SK-N-SH treated with all-trans-retinoic acid at 6 μM for 48 hours (cell line): ENCODE measurements around the gene URB1.

Experiments used
- ATAC-seq: fragments of 200-7000 bp; cut with Tn5 transposase; 3 replicates; pipeline ENCODE4 v1.9.1; 2020; ENCODE audit warnings: mild to moderate bottlenecking, moderate library complexity
- ARNTL ChIP-seq: fragments of 450-650 bp; formaldehyde crosslinking; IDR thresholded peaks from 2 replicates; pipeline ENCODE4 v1.5.0; 2020; ENCODE audit warnings: low read depth, mild to moderate bottlenecking, moderate library complexity, borderline replicate concordance
- BACH2 ChIP-seq: fragments of 250-450 bp; sonication (Bioruptor Pico); IDR thresholded peaks from 2 replicates; pipeline ENCODE4 v1.9.0; 2021; ENCODE audit warnings: mild to moderate bottlenecking, borderline replicate concordance
- CREB5 ChIP-seq: fragments of 250-450 bp; sonication (Bioruptor Pico); IDR thresholded peaks from 2 replicates; pipeline ENCODE4 v1.5.1; 2020; ENCODE audit warnings: low read depth, mild to moderate bottlenecking, moderate library complexity
- CSDC2 ChIP-seq: fragments of 250-450 bp; sonication (Bioruptor Pico); IDR thresholded peaks from 2 replicates; pipeline ENCODE4 v1.5.0; 2020; ENCODE audit warnings: mild to moderate bottlenecking, moderate library complexity
- CSRNP3 ChIP-seq: fragments of 250-450 bp; sonication (Bioruptor Pico); IDR thresholded peaks from 2 replicates; pipeline ENCODE4 v1.5.1; 2021; ENCODE audit warnings: mild to moderate bottlenecking, moderate library complexity
- ESRRG ChIP-seq: fragments of 250-450 bp; sonication (Bioruptor Pico); IDR thresholded peaks from 2 replicates; pipeline ENCODE4 v1.6.1; 2021; ENCODE audit warnings: mild to moderate bottlenecking
- GLIS3 ChIP-seq: fragments of 250-450 bp; sonication (Bioruptor Pico); IDR thresholded peaks from 2 replicates; pipeline ENCODE4 v1.5.0; 2020; ENCODE audit warnings: mild to moderate bottlenecking, moderate library complexity
- OSR1 ChIP-seq: fragments of 250-450 bp; sonication (Bioruptor Pico); IDR thresholded peaks from 2 replicates; pipeline ENCODE4 v1.8.0; 2022; ENCODE audit warnings: moderate library complexity, mild to moderate bottlenecking, inconsistent platforms
- POU6F1 ChIP-seq: fragments of 250-450 bp; sonication (Bioruptor Pico); IDR thresholded peaks from 2 replicates; pipeline ENCODE4 v1.8.0; 2021; ENCODE audit warnings: low read depth, mild to moderate bottlenecking, moderate library complexity, borderline replicate concordance
- PPARA ChIP-seq: fragments of 250-450 bp; sonication (Bioruptor Pico); IDR thresholded peaks from 2 replicates; pipeline ENCODE4 v1.5.0; 2020; ENCODE audit warnings: mild to moderate bottlenecking, borderline replicate concordance
- RARB ChIP-seq: fragments of 250-450 bp; sonication (Bioruptor Pico); IDR thresholded peaks from 2 replicates; pipeline ENCODE4 v1.8.0; 2021; ENCODE audit warnings: mild to moderate bottlenecking, moderate library complexity
- SNAI2 ChIP-seq: fragments of 250-450 bp; sonication (Bioruptor Pico); IDR thresholded peaks from 2 replicates; pipeline ENCODE4 v1.5.0; 2020; ENCODE audit warnings: mild to moderate bottlenecking, moderate library complexity
- TOX ChIP-seq: fragments of 250-450 bp; sonication (Bioruptor Pico); IDR thresholded peaks from 2 replicates; pipeline ENCODE4 v1.8.0; 2021; ENCODE audit warnings: mild to moderate bottlenecking, moderate library complexity, borderline replicate concordance
- TSHZ2 ChIP-seq: fragments of 250-450 bp; sonication (Bioruptor Pico); IDR thresholded peaks from 2 replicates; pipeline ENCODE4 v1.5.0; 2020; ENCODE audit warnings: mild to moderate bottlenecking, moderate library complexity
- ZC3H10 ChIP-seq: fragments of 250-450 bp; sonication (Bioruptor Pico); IDR thresholded peaks from 2 replicates; pipeline ENCODE4 v1.5.1; 2021; ENCODE audit warnings: mild to moderate bottlenecking, moderate library complexity
- ZFP3 ChIP-seq: fragments of 250-450 bp; sonication (Bioruptor Pico); IDR thresholded peaks from 2 replicates; pipeline ENCODE4 v1.5.0; 2020; ENCODE audit warnings: mild to moderate bottlenecking, moderate library complexity
- ZFP30 ChIP-seq: fragments of 450-650 bp; formaldehyde crosslinking; IDR thresholded peaks from 2 replicates; pipeline ENCODE4 v1.5.0; 2022; ENCODE audit warnings: mild to moderate bottlenecking, moderate library complexity
- ZNF70 ChIP-seq: fragments of 450-650 bp; formaldehyde crosslinking; IDR thresholded peaks from 2 replicates; pipeline ENCODE4 v1.5.0; 2020; ENCODE audit warnings: mild to moderate bottlenecking, moderate library complexity
- ZNF8 ChIP-seq: fragments of 450-650 bp; formaldehyde crosslinking; IDR thresholded peaks from 2 replicates; pipeline ENCODE4 v1.5.0; 2020; ENCODE audit warnings: mild to moderate bottlenecking, moderate library complexity

URB1 gene

GRCh38 chr21:32364796-32365195, 28.0 kb downstream of the URB1 start:
- ATAC-seq: no peak
- TF ChIP-seq ESRRG (CRISPR knock-in tag) (no peak), POU6F1 (CRISPR knock-in tag) (no peak), TSHZ2 (CRISPR knock-in tag) (no peak), ZC3H10 (CRISPR knock-in tag) (no peak), RARB (CRISPR knock-in tag) (no peak), ZNF70 (no peak), TOX (no peak), ZFP30 (CRISPR knock-in tag) (no peak), ZFP3 (no peak), OSR1 (CRISPR knock-in tag) (no peak), CSDC2 (no peak), SNAI2 (CRISPR knock-in tag) (no peak)

- ATAC-seq: no peak
- TF ChIP-seq CSRNP3 (CRISPR knock-in tag): no peak
- no peak for TF ChIP-seq ZNF8
- no peak for TF ChIP-seq CREB5 (CRISPR knock-in tag)
- TF ChIP-seq TSHZ2 (CRISPR knock-in tag): no peak
- no peak for TF ChIP-seq PPARA
- TF ChIP-seq GLIS3 (CRISPR knock-in tag): no peak
- no peak for TF ChIP-seq POU6F1 (CRISPR knock-in tag)
- no peak for TF ChIP-seq ZC3H10 (CRISPR knock-in tag)
- no peak for TF ChIP-seq ARNTL
Observed at GRCh38 chr21:32364387-32364786, 28.4 kb downstream of the URB1 start.

GRCh38 chr21:32360401-32360975, 32.3 kb downstream of the URB1 start:
- no peak for ATAC-seq
- TF ChIP-seq TSHZ2 (CRISPR knock-in tag): no peak
- no peak for TF ChIP-seq BACH2 (CRISPR knock-in tag)
- TF ChIP-seq CSDC2: no peak
- TF ChIP-seq TOX: no peak
- no peak for TF ChIP-seq CREB5 (CRISPR knock-in tag)
- TF ChIP-seq GLIS3 (CRISPR knock-in tag): no peak
- TF ChIP-seq, all 23 proteins: peak for 0
